ENCODE data around the gene MYBPH.

MYBPH gene

DNA sequence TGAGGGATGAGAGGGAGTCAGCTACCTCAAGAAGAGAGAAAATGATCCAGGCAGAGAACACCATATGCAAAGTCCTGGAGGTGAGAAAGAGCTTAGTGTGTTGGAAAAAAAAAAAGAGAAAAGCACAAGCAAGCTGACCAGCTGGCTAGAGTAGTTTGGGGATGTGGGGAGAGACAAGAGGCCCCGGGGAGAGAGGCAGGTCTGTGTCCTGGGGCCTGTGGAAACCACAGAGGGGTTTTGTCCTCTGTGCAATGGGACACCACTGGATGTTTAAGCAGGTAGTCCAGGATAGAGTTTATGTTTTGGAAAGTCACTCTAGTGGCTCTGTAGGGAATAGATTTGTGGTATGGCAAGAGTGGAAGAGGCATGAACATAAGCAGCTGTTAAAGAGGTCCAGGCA lies 25.3 kb upstream of the MYBPH start:
- DNase-seq (ENCODE audit: low read depth): no peak

DNA sequence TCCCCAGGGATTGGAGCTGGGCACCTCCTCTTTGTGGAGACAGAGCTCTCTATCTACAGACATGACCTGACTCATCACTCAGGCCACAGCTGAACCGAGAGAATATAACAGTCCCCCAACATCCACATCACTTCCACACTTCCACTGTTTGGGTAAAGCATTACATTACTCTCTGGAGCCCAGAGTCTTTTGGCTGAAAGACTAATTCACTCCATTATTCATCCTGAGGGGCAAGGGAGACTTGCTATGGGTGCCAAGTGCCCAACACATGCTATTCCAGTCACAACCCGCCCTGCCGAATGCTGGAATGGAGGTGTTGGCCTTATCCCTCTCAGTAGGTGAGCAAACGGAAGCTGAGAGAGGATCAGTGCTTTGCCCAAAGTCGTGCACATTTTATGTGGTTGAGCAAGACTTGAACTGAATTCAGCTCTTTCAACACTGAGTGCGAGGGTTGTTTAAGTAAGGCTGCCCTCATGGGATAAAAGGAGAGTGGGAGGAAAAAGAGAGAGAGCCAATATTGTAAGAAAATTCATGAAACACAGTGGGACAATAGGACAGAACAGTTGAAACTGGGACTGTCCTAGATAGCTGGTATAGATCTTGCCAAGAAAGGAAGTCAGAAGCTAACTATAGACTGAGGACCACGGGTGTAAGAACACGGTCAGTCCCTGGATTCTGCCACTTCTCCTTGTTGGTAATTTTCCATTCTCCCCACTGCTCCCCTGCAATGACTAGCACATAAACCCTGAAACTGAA lies 24.4 kb upstream of the MYBPH start:
- peak; percentile 48 for DNase-seq (ENCODE audit: low read depth)

DNA sequence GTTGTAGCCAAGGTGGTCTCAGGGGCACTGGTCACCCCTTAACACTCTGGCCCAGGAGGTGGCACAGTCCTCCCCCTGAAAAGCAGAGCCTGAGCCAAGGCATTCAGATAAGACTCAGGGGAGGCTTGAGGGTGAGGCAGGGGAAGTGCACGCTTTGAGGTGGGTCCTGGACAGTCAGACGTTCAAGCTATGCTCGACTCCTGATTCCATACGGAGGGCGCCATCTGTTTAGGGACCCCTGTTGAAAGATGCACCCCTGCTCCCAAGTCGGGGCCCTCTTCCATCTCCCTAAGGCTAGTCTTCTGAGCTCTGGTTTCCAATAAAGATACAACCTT lies 23.8 kb upstream of the MYBPH start:
- no peak for DNase-seq (ENCODE audit: low read depth)

GRCh38 chr1:203199002-203199401 lies 23.4 kb upstream of the MYBPH start:
- no peak for DNase-seq (ENCODE audit: low read depth)

DNA sequence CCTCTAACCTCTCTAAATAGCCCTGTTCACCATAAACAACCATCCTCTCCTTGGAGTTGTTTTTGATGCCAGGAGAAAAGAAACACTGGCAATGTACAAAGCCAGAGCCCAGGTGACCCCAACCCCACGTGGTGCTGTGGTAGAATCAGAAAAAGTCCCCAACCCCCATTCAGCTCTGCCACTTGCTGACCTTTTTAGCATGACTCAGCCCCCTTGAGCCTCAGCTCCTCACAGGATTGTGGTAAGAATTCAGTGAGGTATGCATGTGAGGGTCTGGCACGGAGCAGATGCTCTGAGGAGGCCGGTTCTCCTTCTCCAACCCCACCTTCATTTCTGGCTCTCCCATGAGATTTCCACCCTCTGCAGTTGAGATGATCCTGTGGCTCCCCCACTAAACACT lies 22.0 kb upstream of the MYBPH start:
- DNase-seq (ENCODE audit: low read depth): peak; percentile 43

GRCh38 chr1:203196371-203196770 lies 20.7 kb upstream of the MYBPH start:
- DNase-seq (ENCODE audit: low read depth): no peak

- no peak for DNase-seq (ENCODE audit: low read depth)
These were observed 15.3 kb upstream of the MYBPH start for GRCh38 chr1:203190949-203191348.

DNA sequence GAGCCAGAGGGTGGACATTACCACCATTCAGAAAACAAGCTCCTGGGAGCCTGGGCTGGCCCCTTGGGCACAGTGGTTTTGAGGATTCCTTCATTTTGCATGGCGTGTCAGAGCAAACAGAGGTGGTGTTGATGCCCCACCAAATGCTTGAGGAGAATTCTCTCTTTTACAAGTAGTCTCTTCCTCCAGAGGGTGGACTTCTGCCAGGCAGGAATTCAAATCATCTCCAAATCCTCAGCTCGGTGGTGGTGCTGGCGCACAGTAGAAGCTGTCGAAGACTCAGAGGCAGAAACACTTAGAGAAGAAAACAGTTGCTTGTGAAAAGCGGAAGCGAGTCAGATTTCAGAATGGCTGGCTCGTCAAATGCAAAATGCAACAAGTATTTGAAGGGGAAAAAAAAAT lies 14.3 kb upstream of the MYBPH start:
- no peak for DNase-seq (ENCODE audit: low read depth)

DNA sequence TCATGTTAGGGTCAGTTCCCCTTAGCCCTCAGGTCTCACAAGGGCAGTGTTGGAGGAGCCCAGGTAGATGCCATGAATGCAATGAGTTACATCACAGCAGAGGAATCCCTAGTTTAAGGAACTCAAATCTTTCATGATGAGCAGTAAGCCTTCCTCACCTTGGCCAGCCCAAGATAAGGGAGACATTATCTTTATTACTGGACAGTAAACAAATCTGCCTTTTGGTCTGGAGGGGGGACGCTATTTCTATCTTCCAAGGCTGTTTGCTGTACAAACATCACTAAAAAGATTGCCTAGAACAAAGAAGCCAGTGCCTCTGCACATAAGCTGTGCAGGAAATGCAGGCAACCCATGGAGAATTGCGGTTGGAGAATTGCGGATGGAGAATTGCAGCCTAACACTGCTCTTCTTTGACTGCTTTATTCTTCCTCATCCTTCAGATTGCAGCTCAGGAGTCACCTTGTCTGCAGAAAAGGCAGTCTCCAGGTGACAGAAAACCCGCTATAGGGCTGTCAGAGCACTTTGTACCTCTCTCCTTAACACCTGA lies 13.1 kb upstream of the MYBPH start:
- DNase-seq (ENCODE audit: low read depth): no peak

- no peak for DNase-seq (ENCODE audit: low read depth)
These were observed 12.2 kb upstream of the MYBPH start for GRCh38 chr1:203187689-203188264.

- DNase-seq (ENCODE audit: low read depth): no peak
These were observed 11.7 kb upstream of the MYBPH start for GRCh38 chr1:203187304-203187685.

GRCh38 chr1:203186446-203187303 lies 11.0 kb upstream of the MYBPH start, which contains the start of gene CHI3L1:
CHI3L1 (minus strand) TSS chr1:203186704; CDS start chr1:203186623, 81 bp downstream.
- no peak for DNase-seq (ENCODE audit: low read depth)

DNA sequence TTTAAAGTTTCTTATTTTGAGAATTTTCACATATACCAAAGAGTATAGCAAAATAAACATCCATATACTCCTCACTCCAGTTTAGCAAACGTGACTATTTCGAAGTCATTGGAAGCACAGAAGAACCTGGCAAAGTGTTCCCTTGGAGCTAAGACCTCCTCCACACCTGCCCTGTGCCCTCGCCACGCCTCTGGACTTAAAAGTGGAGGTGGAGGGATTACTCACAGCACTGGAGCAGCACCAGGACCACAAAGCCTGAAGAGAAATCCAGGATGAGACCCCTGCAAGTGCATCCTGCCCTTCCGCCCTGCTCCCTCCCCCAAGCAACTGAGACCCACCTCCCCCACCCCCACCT lies 10.4 kb upstream of the MYBPH start:
- DNase-seq (ENCODE audit: low read depth): no peak

DNA sequence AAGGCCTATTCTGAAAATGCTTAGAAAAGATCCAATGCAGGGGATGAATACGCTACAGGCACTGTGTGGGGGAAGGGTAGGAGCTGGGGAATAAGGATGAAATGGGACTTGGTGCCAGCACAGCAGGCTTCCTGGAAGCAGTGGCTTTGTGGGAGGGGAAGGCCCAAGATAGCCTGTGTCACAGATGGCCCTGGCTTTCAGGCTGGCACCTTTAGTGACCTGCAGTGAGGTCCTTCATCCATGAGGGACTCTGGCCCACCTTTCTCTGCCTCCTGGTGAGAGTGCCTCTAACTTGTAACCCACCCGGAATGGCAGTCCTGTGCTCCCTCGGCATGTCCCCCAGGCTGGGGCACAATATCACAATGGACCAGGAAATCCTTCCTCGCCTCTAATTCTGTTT lies 10.0 kb upstream of the MYBPH start:
- DNase-seq (ENCODE audit: low read depth): no peak

- no peak for DNase-seq (ENCODE audit: low read depth)
These were observed 9.4 kb upstream of the MYBPH start for GRCh38 chr1:203185061-203185461.

DNA sequence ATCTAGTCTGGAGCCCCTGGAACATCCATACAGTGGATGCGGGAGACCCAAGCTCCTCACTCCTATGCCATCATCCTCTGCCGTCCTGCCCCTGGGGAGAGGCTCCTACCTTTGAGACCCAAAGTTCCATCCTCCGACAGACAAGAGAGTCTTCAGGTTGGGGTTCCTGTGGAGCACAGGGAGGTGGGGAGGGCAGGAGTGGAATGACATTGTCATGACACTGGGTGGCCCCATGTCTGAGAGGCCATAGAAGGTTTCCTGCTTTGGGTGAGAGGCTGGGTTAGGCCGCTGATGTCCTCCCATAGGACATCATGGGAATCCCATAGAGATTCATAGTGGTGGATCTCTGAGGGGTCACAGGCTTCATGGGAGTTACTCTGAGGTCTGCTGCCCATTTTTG lies 8.8 kb upstream of the MYBPH start:
- DNase-seq (ENCODE audit: low read depth): no peak

DNA sequence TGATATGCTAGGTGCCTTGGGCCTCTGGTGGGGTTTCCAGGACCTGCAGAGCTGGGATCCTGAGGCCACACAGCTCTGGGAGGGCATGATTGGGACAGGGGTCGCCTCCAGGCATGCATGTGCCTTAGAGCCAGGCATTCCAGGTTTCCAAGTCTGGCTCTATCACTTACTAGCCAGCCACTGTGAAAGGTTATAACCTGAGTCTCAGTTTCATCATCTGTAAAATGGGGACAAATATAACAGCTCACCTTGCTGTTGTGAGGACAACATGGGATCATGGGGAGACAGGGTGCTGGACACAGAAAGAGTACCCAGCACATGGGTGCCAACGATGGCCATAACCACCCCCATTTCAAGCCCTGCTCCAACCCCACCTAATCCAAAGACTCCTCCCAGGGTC lies 8.2 kb upstream of the MYBPH start:
- DNase-seq (ENCODE audit: low read depth): no peak

- DNase-seq (ENCODE audit: low read depth): no peak
These were observed 6.8 kb upstream of the MYBPH start for GRCh38 chr1:203182387-203182953.

- no peak for DNase-seq (ENCODE audit: low read depth)
These were observed 6.2 kb upstream of the MYBPH start for GRCh38 chr1:203181586-203182386.

DNA sequence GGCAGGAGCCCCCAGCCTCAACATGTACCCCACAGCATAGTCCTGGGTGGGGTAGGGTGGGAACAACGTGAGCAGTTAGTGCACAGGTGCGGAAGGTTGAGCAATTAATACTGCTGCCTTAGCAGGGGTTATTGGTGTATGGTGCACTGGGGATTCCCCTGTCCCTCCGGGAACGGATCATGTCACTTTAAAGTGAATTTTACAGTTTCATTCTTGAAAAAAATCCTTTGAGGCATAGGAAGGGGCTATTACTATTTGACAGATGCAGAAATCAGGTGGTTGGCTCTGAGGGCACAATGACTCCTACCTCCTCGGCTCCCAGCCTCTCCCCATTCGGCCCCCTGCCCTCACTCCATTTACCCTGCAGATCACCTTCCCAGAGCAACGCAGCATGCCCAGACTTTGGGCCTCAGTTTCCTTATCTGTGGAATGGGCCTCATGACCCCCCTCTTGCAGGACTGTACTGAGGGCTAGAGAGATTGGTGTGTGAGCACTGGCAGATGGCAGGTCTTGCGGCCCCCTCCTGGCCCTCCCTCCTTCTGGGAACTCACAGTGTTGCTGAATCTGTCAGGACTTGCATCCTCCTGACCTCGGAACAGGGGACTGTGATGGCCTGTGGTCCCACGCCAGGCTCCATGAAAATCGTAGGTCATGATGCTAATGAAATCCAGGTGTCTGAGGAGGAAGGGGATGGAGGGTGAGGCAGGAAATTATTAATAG lies 5.1 kb upstream of the MYBPH start:
- no peak for DNase-seq (ENCODE audit: low read depth)

DNA sequence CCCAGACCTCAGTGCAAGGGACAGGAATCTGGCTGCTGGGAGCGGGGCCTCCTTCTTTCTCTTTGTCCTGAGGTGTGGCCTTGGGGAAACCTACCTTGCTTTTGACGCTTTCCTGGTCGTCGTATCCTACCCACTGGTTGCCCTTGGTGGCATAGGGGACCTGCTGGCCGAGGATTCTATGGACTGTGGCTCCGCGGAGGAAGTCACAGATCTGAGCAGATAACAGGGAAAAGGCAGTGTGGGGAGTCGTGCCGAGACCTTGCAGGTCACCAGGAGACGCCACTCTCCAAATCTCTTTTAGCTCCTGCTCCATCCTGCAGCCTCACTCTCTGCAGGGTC lies 4.0 kb upstream of the MYBPH start:
- no peak for DNase-seq (ENCODE audit: low read depth)
